GM19372 (cell line): ENCODE measurements around the gene GALNT13.

ENCODE experiments used
- ATAC-seq: cut with Tn5 transposase; IDR thresholded peaks from one replicate; pipeline ENCODE4 v1.9.1; 2021; ENCODE audit warnings: mild to moderate bottlenecking, low read depth, moderate library complexity; ENCODE audit not compliant: unreplicated experiment

Gene GALNT13

GRCh38 chr2:153871231-153872221 lies at the start of gene GALNT13:
TSS of gene GALNT13 (plus strand) at chr2:153871922.
- no peak for ATAC-seq

GRCh38 chr2:153823880-153824279 lies 47.8 kb upstream of the GALNT13 start:
- no peak for ATAC-seq

GRCh38 chr2:153828335-153828734 lies 43.4 kb upstream of the GALNT13 start:
- ATAC-seq: no peak

GRCh38 chr2:153834662-153835061 lies 37.1 kb upstream of the GALNT13 start:
- ATAC-seq: no peak

GRCh38 chr2:153858250-153858649 lies 13.5 kb upstream of the GALNT13 start:
- no peak for ATAC-seq

GRCh38 chr2:153864022-153864421 lies 7.7 kb upstream of the GALNT13 start:
- no peak for ATAC-seq

GRCh38 chr2:153866595-153866994 lies 5.1 kb upstream of the GALNT13 start:
- ATAC-seq: no peak

GRCh38 chr2:153870308-153870707 lies 1.4 kb upstream of the GALNT13 start:
- ATAC-seq: no peak

GRCh38 chr2:153872311-153873051 lies 759 bp downstream of the GALNT13 start:
- ATAC-seq: no peak

GRCh38 chr2:153873052-153874048 lies 1.6 kb downstream of the GALNT13 start:
- ATAC-seq: no peak

- no peak for ATAC-seq
Observed at GRCh38 chr2:153875801-153876466, 4.2 kb downstream of the GALNT13 start.

- no peak for ATAC-seq
Observed at GRCh38 chr2:153880926-153881325, 9.2 kb downstream of the GALNT13 start.

- ATAC-seq: no peak
Observed at GRCh38 chr2:153886833-153887232, 15.1 kb downstream of the GALNT13 start.

- no peak for ATAC-seq
Observed at GRCh38 chr2:153890576-153890975, 18.9 kb downstream of the GALNT13 start.

GRCh38 chr2:153891051-153891450 lies 19.3 kb downstream of the GALNT13 start:
- ATAC-seq: no peak

GRCh38 chr2:153912798-153913396 lies 41.2 kb downstream of the GALNT13 start:
- ATAC-seq: no peak

- ATAC-seq: no peak
Observed at GRCh38 chr2:153917570-153917969, 45.8 kb downstream of the GALNT13 start.

- no peak for ATAC-seq
Observed at GRCh38 chr2:153935511-153935910, 63.8 kb downstream of the GALNT13 start.

- ATAC-seq: no peak
Observed at GRCh38 chr2:153939124-153939796, 67.5 kb downstream of the GALNT13 start.
